IPS-NIHi11 (cell line): Measurements from ENCODE around the gene AQP9.

Experiments used
- DNase-seq: peaks from one replicate; pipeline ENCODE4 v3.0.0; 2012; ENCODE audit warnings: mixed read lengths, low spot score

AQP9 gene

GRCh38 chr15:58141894-58142293 is 3.7 kb downstream of the AQP9 start:
- DNase-seq, result no peak

- no peak for DNase-seq
These were observed 4.8 kb downstream of the AQP9 start for GRCh38 chr15:58142827-58143461.

- no peak for DNase-seq
These were observed 7.4 kb downstream of the AQP9 start for GRCh38 chr15:58145606-58146005.

GRCh38 chr15:58146211-58146610 is 8.0 kb downstream of the AQP9 start:
- DNase-seq, result no peak

GRCh38 chr15:58146749-58147148 is 8.6 kb downstream of the AQP9 start:
- no peak for DNase-seq

- DNase-seq, result peak; percentile 20
These were observed 9.0 kb downstream of the AQP9 start for GRCh38 chr15:58147171-58147611.

GRCh38 chr15:58148120-58148519 is 9.9 kb downstream of the AQP9 start:
- DNase-seq, result no peak

- no peak for DNase-seq
These were observed 10.7 kb downstream of the AQP9 start for GRCh38 chr15:58148633-58149445.

- DNase-seq, result no peak
These were observed 16.6 kb downstream of the AQP9 start for GRCh38 chr15:58154769-58155168.

- no peak for DNase-seq
These were observed 21.7 kb downstream of the AQP9 start for GRCh38 chr15:58159827-58160386.

GRCh38 chr15:58161436-58161930 is 23.3 kb downstream of the AQP9 start:
- DNase-seq, result no peak

- no peak for DNase-seq
These were observed 25.8 kb downstream of the AQP9 start for GRCh38 chr15:58163985-58164384.

- DNase-seq, result no peak
These were observed 26.7 kb downstream of the AQP9 start for GRCh38 chr15:58164926-58165325.

- no peak for DNase-seq
These were observed 27.5 kb downstream of the AQP9 start for GRCh38 chr15:58165661-58166060.

- peak; percentile 56 for DNase-seq
These were observed 29.0 kb downstream of the AQP9 start for GRCh38 chr15:58167095-58167691.

GRCh38 chr15:58169934-58170333 is 31.8 kb downstream of the AQP9 start:
- DNase-seq, result no peak

- no peak for DNase-seq
These were observed 33.4 kb downstream of the AQP9 start for GRCh38 chr15:58171476-58172061.

GRCh38 chr15:58174709-58175108 is 36.5 kb downstream of the AQP9 start:
- DNase-seq, result no peak

GRCh38 chr15:58175955-58176354 is 37.8 kb downstream of the AQP9 start:
- DNase-seq, result no peak

- no peak for DNase-seq
These were observed 40.5 kb downstream of the AQP9 start for GRCh38 chr15:58178668-58179067.

- no peak for DNase-seq
These were observed 41.0 kb downstream of the AQP9 start for GRCh38 chr15:58179206-58179605.

- no peak for DNase-seq
These were observed 41.7 kb downstream of the AQP9 start for GRCh38 chr15:58179741-58180381.
